Naive thymus-derived CD4-positive, alpha-beta T cell (primary cell): ENCODE data around the gene GRK4. TPM values are rescaled to one million over a fixed set of nuclear protein-coding genes. Genes with fewer than 3 reads are reported as not detected.

ENCODE experiments used
- ATAC-seq: fragments of 150-1000 bp; cut with Tn5 transposase; 2 replicates; pipeline ENCODE4 v1.10.0; 2021; ENCODE audit warnings: mild to moderate bottlenecking, moderate library complexity
- CTCF ChIA-PET: fragments of 350-600 bp; sonication (Branson Sonifier 250); formaldehyde crosslinking; loops from one replicate; lab custom pipeline; 2021; ENCODE audit warnings: antibody characterized with exemption; lab: Charles Lee
- POLR2A ChIA-PET: fragments of 350-600 bp; sonication (Branson Sonifier 250); formaldehyde crosslinking; loops from one replicate; lab custom pipeline; 2021; ENCODE audit warnings: antibody characterized with exemption, inconsistent platforms; lab: Charles Lee
- DNase-seq, 9 donors: peaks; one replicate each; pipeline versions ENCODE4 v3.0.0 to v3.0.0-alpha.2; 2020 to 2022; ENCODE audit warnings: mixed read lengths in 1 of 9
- H3K27ac ChIP-seq: one replicate; pipeline ENCODE4 v1.7.0; 2013; ENCODE audit warnings: mild to moderate bottlenecking, low read depth, low read length, moderate library complexity
- H3K27me3 ChIP-seq, 2 donors: one replicate each; pipeline ENCODE4 v1.7.0; 2013; ENCODE audit warnings: low read length in 2 of 2, mild to moderate bottlenecking in 2 of 2, moderate library complexity in 2 of 2; ENCODE audit not compliant: control insufficient read depth in 2 of 2, insufficient read depth in 2 of 2
- H3K36me3 ChIP-seq, 3 experiments: 1 replicate in 2 of 3; 2 replicates in 1 of 3; pipeline ENCODE4 v1.7.0; 2013; ENCODE audit warnings: low read length in 3 of 3, mild to moderate bottlenecking in 3 of 3, moderate library complexity in 1 of 3; ENCODE audit not compliant: insufficient read depth in 3 of 3, control insufficient read depth in 2 of 3
- H3K4me1 ChIP-seq, 2 donors: one replicate each; pipeline ENCODE4 v1.7.0; 2013; ENCODE audit warnings: low read length in 2 of 2, mild to moderate bottlenecking in 2 of 2, moderate library complexity in 1 of 2; ENCODE audit not compliant: control insufficient read depth in 2 of 2, insufficient read depth in 2 of 2
- H3K4me3 ChIP-seq: 2 replicates; pipeline ENCODE4 v1.7.0; 2013; ENCODE audit warnings: mild to moderate bottlenecking, low read length
- H3K9me3 ChIP-seq, 3 experiments: 1 replicate in 2 of 3; 2 replicates in 1 of 3; pipeline ENCODE4 v1.7.0; 2013; ENCODE audit warnings: low read length in 3 of 3; ENCODE audit not compliant: control insufficient read depth in 2 of 3
- H3K27ac Mint-ChIP-seq, 9 donors: one replicate each; pipeline ENCODE4 v1.8.0; 2020 to 2022; ENCODE audit warnings: mixed read lengths in 9 of 9, mild to moderate bottlenecking in 8 of 9, moderate library complexity in 5 of 9, inconsistent platforms in 2 of 9
- H3K27me3 Mint-ChIP-seq, 5 donors: one replicate each; pipeline ENCODE4 v1.8.0; 2021 to 2022; ENCODE audit warnings: mixed read lengths in 5 of 5, mild to moderate bottlenecking in 1 of 5
- H3K36me3 Mint-ChIP-seq, 5 donors: one replicate each; pipeline ENCODE4 v1.8.0; 2020 to 2022; ENCODE audit warnings: mixed read lengths in 5 of 5, mild to moderate bottlenecking in 3 of 5, inconsistent platforms in 1 of 5
- H3K4me1 Mint-ChIP-seq, 7 donors: one replicate each; pipeline ENCODE4 v1.8.0; 2020 to 2022; ENCODE audit warnings: mixed read lengths in 7 of 7, mild to moderate bottlenecking in 3 of 7, inconsistent platforms in 1 of 7
- H3K4me3 Mint-ChIP-seq, 10 donors: one replicate each; pipeline ENCODE4 v1.8.0; 2020 to 2022; ENCODE audit warnings: mild to moderate bottlenecking in 10 of 10, mixed read lengths in 10 of 10, moderate library complexity in 6 of 10, inconsistent platforms in 2 of 10
- H3K9me3 Mint-ChIP-seq, 11 donors: one replicate each; pipeline ENCODE4 v1.8.0; 2020 to 2022; ENCODE audit warnings: mixed read lengths in 11 of 11, mild to moderate bottlenecking in 4 of 11, inconsistent platforms in 1 of 11, moderate library complexity in 1 of 11
- intact Hi-C, 2 donors: fragments of 100-400 bp; cut with micrococcal nuclease; formaldehyde crosslinking; loops; one replicate each; pipeline ENCODE4 v1.15.1; 2023
- polyA plus RNA-seq, 2 donors: library from polyadenylated mRNA; unstranded; fragments of 300-500 nt; fragmentation: Illumina TruSeq; gene quantifications; one replicate each; pipeline ENCODE4 v1.2.3, GENCODE V29; 2021
- total RNA-seq, 6 experiments: library from RNA in 5 of 6; stranded (reverse) in 5 of 6; gene quantifications; 1 replicate in 5 of 6; 2 replicates in 1 of 6; pipeline ENCODE4 v1.2.3 and lab custom pipeline; 2021 to 2026

GRK4 gene
- total and polyA plus RNA-seq, 7 experiments from 2014 or later = 1.7 to 4.0 (median 2.1) TPM

DNA sequence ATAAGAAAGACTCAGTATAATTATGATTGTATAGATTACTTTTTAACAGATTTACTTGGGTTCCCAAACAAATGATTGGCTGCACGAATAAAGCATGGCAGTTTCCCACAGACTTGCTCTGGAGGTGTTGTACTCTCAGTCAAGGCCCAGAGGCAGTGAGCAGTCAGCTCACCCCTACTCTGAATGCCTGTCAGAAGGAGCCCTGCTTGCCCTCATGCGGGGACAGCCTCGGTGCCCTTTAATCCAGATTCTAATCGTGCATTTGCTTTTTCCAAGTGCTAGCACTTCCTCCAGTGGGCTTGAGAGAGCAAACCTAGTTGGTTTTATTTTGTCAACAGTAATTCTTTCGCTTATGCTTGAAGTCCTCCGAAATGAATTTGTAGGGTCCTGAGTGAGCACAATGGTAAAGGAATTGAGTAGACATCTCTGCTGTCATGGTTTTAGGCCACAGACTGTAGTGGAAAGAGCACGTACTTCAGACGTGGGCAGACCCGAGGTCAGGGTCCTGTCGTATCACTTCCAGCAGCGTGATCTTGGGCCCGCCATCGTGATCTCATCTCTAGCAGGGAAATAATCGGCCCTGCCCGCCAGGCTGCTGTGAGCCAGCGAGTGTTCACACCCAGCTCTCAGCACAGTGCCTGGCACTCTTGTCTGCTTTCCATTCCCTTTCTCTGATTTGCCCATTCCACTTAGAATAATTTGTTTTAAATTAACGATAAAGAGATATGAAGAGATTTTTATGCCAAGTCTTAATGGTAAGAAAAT lies 48.3 kb downstream of the GRK4 start:
- ATAC-seq (no peak), DNase-seq (no peak)
- no peak overlapping the region for H3K4me3 ChIP-seq
- intact Hi-C loops = no loop called here
- H3K27ac Mint-ChIP-seq = no peak overlapping the region
- H3K9me3 Mint-ChIP-seq = no peaks in the 10 kb centered on the region
- peaks cover 0 to 4% (median 0%) of the 10 kb centered on the region in 5 donors for H3K27me3 Mint-ChIP-seq
- CTCF ChIA-PET = no interaction called here
- POLR2A ChIA-PET = no interaction called here
- H3K9me3 ChIP-seq = no peaks in the 10 kb centered on the region
- no peak overlapping the region for H3K4me3 Mint-ChIP-seq
- H3K36me3 Mint-ChIP-seq = peaks cover 0 to 2% (median 0%) of the 10 kb centered on the region in 5 donors
- peaks cover 0 to 14% (median 0%) of the 10 kb centered on the region in 7 donors for H3K4me1 Mint-ChIP-seq
- no peaks in the 10 kb centered on the region for H3K4me1 ChIP-seq
- H3K27me3 ChIP-seq = no peaks in the 10 kb centered on the region
- H3K36me3 ChIP-seq = no peaks in the 10 kb centered on the region
- H3K27ac ChIP-seq = no peak overlapping the region

- CTCF ChIA-PET = interaction anchor here (0.7 kb wide), 1 partner anchor 15 kb away, joined by 3 read pairs; no protein-coding TSS in a partner anchor
- Mint-ChIP-seq H3K4me1 (peaks cover 0 to 14% (median 0%) of the 10 kb centered on the region in 7 donors), H3K4me3 (no peak overlapping the region), H3K27me3 (peaks cover 0 to 2% (median 0%) of the 10 kb centered on the region in 5 donors), H3K9me3 (no peaks in the 10 kb centered on the region), H3K36me3 (peaks cover 0 to 2% (median 0%) of the 10 kb centered on the region in 5 donors), H3K27ac (peak overlapping the region in 1 of 9 donors; percentile 45)
- POLR2A ChIA-PET = no interaction called here
- Histone ChIP-seq H3K4me3 (no peak overlapping the region), H3K27ac (no peak overlapping the region), H3K4me1 (no peaks in the 10 kb centered on the region), H3K9me3 (no peaks in the 10 kb centered on the region), H3K27me3 (no peaks in the 10 kb centered on the region), H3K36me3 (no peaks in the 10 kb centered on the region)
- intact Hi-C loops = no loop called here
- ATAC-seq = no peak
- DNase-seq = no peak
Measured at GRCh38 chr4:3013323-3013722, 50.0 kb downstream of the GRK4 start.

- peak overlapping the region in 1 of 9 donors; percentile 45 for H3K27ac Mint-ChIP-seq
Measured at GRCh38 chr4:3013839-3014350, 50.5 kb downstream of the GRK4 start.

GRCh38 chr4:3016961-3017360 lies 53.6 kb downstream of the GRK4 start:
- intact Hi-C loops = no loop called here
- Histone ChIP-seq H3K4me3 (no peak overlapping the region), H3K27ac (no peak overlapping the region), H3K4me1 (peaks cover 0 to 4% of the 10 kb centered on the region in 2 donors), H3K9me3 (no peaks in the 10 kb centered on the region), H3K36me3 (no peaks in the 10 kb centered on the region), H3K27me3 (no peaks in the 10 kb centered on the region)
- peaks cover 0 to 2% (median 0%) of the 10 kb centered on the region in 5 donors for H3K36me3 Mint-ChIP-seq
- H3K4me3 Mint-ChIP-seq = no peak overlapping the region
- H3K27me3 Mint-ChIP-seq = peaks cover 0 to 10% (median 0%) of the 10 kb centered on the region in 5 donors
- POLR2A ChIA-PET = no interaction called here
- H3K27ac Mint-ChIP-seq = no peak overlapping the region
- H3K4me1 Mint-ChIP-seq = peaks cover 0 to 16% (median 0%) of the 10 kb centered on the region in 7 donors
- ATAC-seq = no peak
- H3K9me3 Mint-ChIP-seq = peaks cover 0 to 2% (median 0%) of the 10 kb centered on the region in 11 donors
- CTCF ChIA-PET = no interaction called here
- no peak for DNase-seq

More at GRCh38 chr4:3013839-3014350, 50.5 kb downstream of the GRK4 start:
- no peaks in the 10 kb centered on the region for H3K9me3 Mint-ChIP-seq
- Histone ChIP-seq H3K27ac (no peak overlapping the region), H3K9me3 (no peaks in the 10 kb centered on the region), H3K27me3 (no peaks in the 10 kb centered on the region), H3K36me3 (no peaks in the 10 kb centered on the region), H3K4me1 (no peaks in the 10 kb centered on the region), H3K4me3 (no peak overlapping the region)
- POLR2A ChIA-PET = no interaction called here
- DNase-seq = no peak
- H3K36me3 Mint-ChIP-seq = peaks cover 0 to 2% (median 0%) of the 10 kb centered on the region in 5 donors
- intact Hi-C loops = no loop called here
- CTCF ChIA-PET = interaction anchor here (0.7 kb wide), 1 partner anchor 14 kb away, joined by 3 read pairs; no protein-coding TSS in a partner anchor
- H3K4me1 Mint-ChIP-seq = peaks cover 0 to 14% (median 0%) of the 10 kb centered on the region in 7 donors
- H3K27me3 Mint-ChIP-seq = peaks cover 0 to 2% (median 0%) of the 10 kb centered on the region in 5 donors
- no peak overlapping the region for H3K4me3 Mint-ChIP-seq
- ATAC-seq = no peak

DNA sequence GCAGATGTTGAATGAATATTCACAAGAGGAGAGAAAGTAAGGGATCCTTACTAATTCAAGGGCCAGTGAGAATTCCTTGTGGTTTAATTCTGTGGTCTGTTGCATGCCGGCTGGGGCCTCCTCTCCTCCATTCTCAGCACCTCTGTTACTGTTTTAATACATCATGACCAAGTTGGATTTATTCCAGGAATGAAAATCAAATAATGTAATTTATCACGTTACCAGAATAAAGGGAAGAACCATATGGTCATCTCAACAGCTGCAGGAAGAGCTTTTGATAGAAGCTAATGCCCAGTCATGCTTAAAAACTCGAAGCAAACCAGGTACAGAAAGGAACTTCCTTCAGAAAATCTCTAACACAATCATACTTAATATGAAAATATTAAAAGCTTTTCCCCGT lies 54.1 kb downstream of the GRK4 start:
- Histone ChIP-seq H3K4me3 (no peak overlapping the region), H3K27ac (no peak overlapping the region), H3K9me3 (no peaks in the 10 kb centered on the region), H3K4me1 (peaks cover 0 to 4% of the 10 kb centered on the region in 2 donors), H3K36me3 (no peaks in the 10 kb centered on the region), H3K27me3 (no peaks in the 10 kb centered on the region)
- CTCF ChIA-PET = no interaction called here
- ATAC-seq (no peak), DNase-seq (no peak)
- peaks cover 0 to 2% (median 0%) of the 10 kb centered on the region in 5 donors for H3K36me3 Mint-ChIP-seq
- no peak overlapping the region for H3K27ac Mint-ChIP-seq
- peaks cover 0 to 10% (median 0%) of the 10 kb centered on the region in 5 donors for H3K27me3 Mint-ChIP-seq
- POLR2A ChIA-PET = no interaction called here
- intact Hi-C loops = no loop called here
- H3K4me1 Mint-ChIP-seq = peaks cover 0 to 16% (median 0%) of the 10 kb centered on the region in 7 donors
- peaks cover 0 to 2% (median 0%) of the 10 kb centered on the region in 11 donors for H3K9me3 Mint-ChIP-seq
- H3K4me3 Mint-ChIP-seq = no peak overlapping the region

GRCh38 chr4:3019145-3019846 lies 55.9 kb downstream of the GRK4 start:
- peaks cover 0 to 6% (median 3%) of the 10 kb centered on the region in 5 donors for H3K36me3 Mint-ChIP-seq
- no peak for ATAC-seq
- CTCF ChIA-PET = no interaction called here
- Histone ChIP-seq H3K27me3 (no peaks in the 10 kb centered on the region), H3K27ac (no peak overlapping the region), H3K36me3 (no peaks in the 10 kb centered on the region), H3K9me3 (no peaks in the 10 kb centered on the region), H3K4me3 (no peak overlapping the region), H3K4me1 (peaks cover 0 to 4% of the 10 kb centered on the region in 2 donors)
- peaks cover 0 to 12% (median 4%) of the 10 kb centered on the region in 11 donors for H3K9me3 Mint-ChIP-seq
- no peak overlapping the region for H3K4me3 Mint-ChIP-seq
- no peak for DNase-seq
- peaks cover 0 to 7% (median 0%) of the 10 kb centered on the region in 7 donors for H3K4me1 Mint-ChIP-seq
- POLR2A ChIA-PET = no interaction called here
- H3K27ac Mint-ChIP-seq = no peak overlapping the region
- peaks cover 0 to 16% (median 0%) of the 10 kb centered on the region in 5 donors for H3K27me3 Mint-ChIP-seq
- intact Hi-C loops = no loop called here
